GM18505 (cell line): ENCODE measurements around the gene RAD51AP1.

ENCODE experiments used
- ATAC-seq: cut with Tn5 transposase; IDR thresholded peaks from one replicate; pipeline ENCODE4 v1.9.1; 2021; ENCODE audit not compliant: unreplicated experiment
- POLR2A ChIP-seq: IDR thresholded peaks from 4 replicates; pipeline ENCODE4 v1.6.1; 2011; ENCODE audit warnings: borderline replicate concordance; ENCODE audit not compliant: insufficient read depth, insufficient read length; ENCODE audit errors: extremely low read depth

RAD51AP1 gene

GRCh38 chr12:4530160-4530559, 8.5 kb upstream of the RAD51AP1 start:
- no peak for ATAC-seq
- no peak for TF ChIP-seq POLR2A

GRCh38 chr12:4530982-4531586, 7.6 kb upstream of the RAD51AP1 start:
- no peak for TF ChIP-seq POLR2A
- ATAC-seq, result no peak

GRCh38 chr12:4535092-4535491, 3.6 kb upstream of the RAD51AP1 start:
- no peak for TF ChIP-seq POLR2A
- no peak for ATAC-seq

GRCh38 chr12:4535871-4536270, 2.8 kb upstream of the RAD51AP1 start:
- ATAC-seq, result no peak
- no peak for TF ChIP-seq POLR2A

- TF ChIP-seq POLR2A, result no peak
- no peak for ATAC-seq
Observed at GRCh38 chr12:4539167-4539870, 629 bp downstream of the RAD51AP1 start.

GRCh38 chr12:4540170-4540569, 1.5 kb downstream of the RAD51AP1 start:
- ATAC-seq, result no peak
- no peak for TF ChIP-seq POLR2A

GRCh38 chr12:4540638-4541037, 1.9 kb downstream of the RAD51AP1 start:
- ATAC-seq, result no peak
- TF ChIP-seq POLR2A, result no peak

- no peak for ATAC-seq
- TF ChIP-seq POLR2A, result no peak
Observed at GRCh38 chr12:4545195-4545594, 6.5 kb downstream of the RAD51AP1 start.

- ATAC-seq, result no peak
Observed at GRCh38 chr12:4552191-4552590, 13.5 kb downstream of the RAD51AP1 start.

GRCh38 chr12:4553943-4554342, 15.3 kb downstream of the RAD51AP1 start:
- ATAC-seq, result no peak
- no peak for TF ChIP-seq POLR2A

More at GRCh38 chr12:4552191-4552590, 13.5 kb downstream of the RAD51AP1 start:
- TF ChIP-seq POLR2A, result no peak

- TF ChIP-seq POLR2A, result no peak
- no peak for ATAC-seq
Observed at GRCh38 chr12:4555804-4556203, 17.1 kb downstream of the RAD51AP1 start.

GRCh38 chr12:4556735-4557530, 18.2 kb downstream of the RAD51AP1 start:
- TF ChIP-seq POLR2A, result no peak
- ATAC-seq, result no peak

- TF ChIP-seq POLR2A, result no peak
- ATAC-seq, result no peak
Observed at GRCh38 chr12:4557586-4557985, 18.9 kb downstream of the RAD51AP1 start.

GRCh38 chr12:4558171-4558570, 19.5 kb downstream of the RAD51AP1 start:
- TF ChIP-seq POLR2A, result no peak
- ATAC-seq, result no peak
